IMR-90 (cell line): ENCODE data around the gene AANAT. TPM values are rescaled to one million over a fixed set of nuclear protein-coding genes. Genes with fewer than 3 reads are reported as not detected.
A peak's percentile ranks its signal among the peaks of the same experiment; 100 is the strongest.

Experiments used
- ATAC-seq: fragments of 200-7000 bp; cut with Tn5 transposase; 2 replicates; pipeline ENCODE4 v1.9.1; 2020; ENCODE audit warnings: low read depth, mild to moderate bottlenecking, moderate library complexity
- BruUV-seq: library from RNA; stranded (reverse); fragments of 400-500 nt; replicated peaks from 2 replicates; lab custom pipeline; 2021; lab: Mats Ljungman, UMichigan
- CTCF ChIA-PET: fragments of 300-600 bp; formaldehyde crosslinking; extraction: SDS; loops from one replicate; lab custom pipeline; 2021; ENCODE audit warnings: antibody characterized with exemption; lab: Yijun Ruan, JAX
- POLR2A ChIA-PET: fragments of 300-600 bp; sonication (Branson Sonifier 250); formaldehyde crosslinking; loops from one replicate; lab custom pipeline; 2022; ENCODE audit warnings: antibody characterized with exemption; ENCODE audit not compliant: unreplicated experiment; lab: Charles Lee
- DNase-seq: peaks from one replicate; pipeline ENCODE4 v3.0.0; 2013
- H2AFZ ChIP-seq: replicated peaks from 2 replicates; pipeline ENCODE3; 2013; ENCODE audit warnings: low read length, mild to moderate bottlenecking; ENCODE audit not compliant: poor library complexity
- H2AK5ac ChIP-seq: 2 replicates; pipeline ENCODE4 v1.6.1; 2013; ENCODE audit warnings: low read depth, low read length, inconsistent platforms
- H2AK9ac ChIP-seq: replicated peaks from 2 replicates; pipeline ENCODE3; 2013; ENCODE audit warnings: mild to moderate bottlenecking, low read depth, low read length, moderate library complexity; ENCODE audit not compliant: poor library complexity
- H2BK120ac ChIP-seq: 2 replicates; pipeline ENCODE4 v1.6.1; 2013; ENCODE audit warnings: low read depth, low read length, inconsistent platforms
- H2BK15ac ChIP-seq: 3 replicates; pipeline ENCODE4 v1.6.1; 2013; ENCODE audit warnings: low read depth, low read length, inconsistent platforms
- H2BK20ac ChIP-seq: 2 replicates; pipeline ENCODE4 v1.6.1; 2013; ENCODE audit warnings: low read depth, mild to moderate bottlenecking, inconsistent platforms, low read length, moderate library complexity
- H2BK5ac ChIP-seq: 2 replicates; pipeline ENCODE4 v1.6.1; 2013; ENCODE audit warnings: mild to moderate bottlenecking, low read depth, low read length, inconsistent platforms; ENCODE audit not compliant: poor library complexity, severe bottlenecking
- H3K14ac ChIP-seq: replicated peaks from 2 replicates; pipeline ENCODE4 v1.6.1; 2013; ENCODE audit warnings: low read depth, low read length, inconsistent platforms
- H3K18ac ChIP-seq: 2 replicates; pipeline ENCODE4 v1.6.1; 2013; ENCODE audit warnings: low read depth, low read length, control low read depth
- H3K23ac ChIP-seq: 2 replicates; pipeline ENCODE4 v1.6.1; 2013; ENCODE audit warnings: low read depth, low read length, inconsistent platforms
- H3K27ac ChIP-seq: 2 replicates; pipeline ENCODE4 v1.5.1; 2013; ENCODE audit warnings: mild to moderate bottlenecking, control low read depth, low read length; ENCODE audit not compliant: insufficient read depth
- H3K27me3 ChIP-seq: 2 replicates; pipeline ENCODE4 v1.6.1; 2013; ENCODE audit warnings: low read length; ENCODE audit not compliant: control insufficient read depth, insufficient read depth
- H3K36me3 ChIP-seq: 2 replicates; pipeline ENCODE4 v1.6.1; 2013; ENCODE audit warnings: low read length, mixed read lengths; ENCODE audit not compliant: control insufficient read depth, insufficient read depth
- H3K4ac ChIP-seq: 2 replicates; pipeline ENCODE4 v1.6.1; 2013; ENCODE audit warnings: low read depth, low read length, inconsistent platforms
- H3K4me1 ChIP-seq: 2 replicates; pipeline ENCODE4 v1.6.1; 2013; ENCODE audit warnings: low read length, mixed read lengths; ENCODE audit not compliant: control insufficient read depth, insufficient read depth
- H3K4me2 ChIP-seq: 2 replicates; pipeline ENCODE4 v1.6.1; 2013; ENCODE audit warnings: low read depth, mild to moderate bottlenecking, control low read depth, low read length, moderate library complexity
- H3K4me3 ChIP-seq: 2 replicates; pipeline ENCODE4 v1.5.1; 2013; ENCODE audit warnings: low read depth, mild to moderate bottlenecking, control low read depth, low read length, moderate library complexity; ENCODE audit not compliant: insufficient read depth
- H3K56ac ChIP-seq: 2 replicates; pipeline ENCODE4 v1.6.1; 2013; ENCODE audit warnings: low read length, inconsistent platforms; ENCODE audit not compliant: insufficient read depth; ENCODE audit errors: extremely low read depth
- H3K79me1 ChIP-seq, 2 experiments: 2 replicates each; pipeline ENCODE4 v1.6.1; 2013; ENCODE audit warnings: low read length in 2 of 2, inconsistent platforms in 1 of 2, low read depth in 1 of 2
- H3K9ac ChIP-seq: 2 replicates; pipeline ENCODE4 v1.6.1; 2013; ENCODE audit warnings: low read depth, low read length, control low read depth
- H3K9me1 ChIP-seq: 2 replicates; pipeline ENCODE4 v1.6.1; 2013; ENCODE audit warnings: low read length, inconsistent platforms; ENCODE audit not compliant: insufficient read depth
- H3K9me3 ChIP-seq: 2 replicates; pipeline ENCODE4 v1.6.1; 2013; ENCODE audit warnings: low read length; ENCODE audit not compliant: control insufficient read depth, insufficient read depth
- H4K20me1 ChIP-seq: 2 replicates; pipeline ENCODE4 v1.6.1; 2013; ENCODE audit warnings: low read length, inconsistent platforms; ENCODE audit not compliant: insufficient read depth
- H4K5ac ChIP-seq: 2 replicates; pipeline ENCODE4 v1.6.1; 2013; ENCODE audit warnings: mild to moderate bottlenecking, low read depth, low read length, control low read depth
- H4K8ac ChIP-seq, 2 experiments: 2 replicates each; pipeline ENCODE4 v1.6.1; 2013; ENCODE audit warnings: low read depth in 2 of 2, low read length in 2 of 2, control low read depth in 1 of 2, inconsistent platforms in 1 of 2
- H4K91ac ChIP-seq: 2 replicates; pipeline ENCODE4 v1.6.1; 2013; ENCODE audit warnings: low read depth, low read length, inconsistent platforms; ENCODE audit not compliant: insufficient read depth
- BHLHE40 ChIP-seq: fragments of 150-350 bp; IDR thresholded peaks from 2 replicates; pipeline ENCODE4 v1.6.1; 2016; ENCODE audit warnings: mild to moderate bottlenecking, low read depth, low read length
- CEBPB ChIP-seq: IDR thresholded peaks from 2 replicates; pipeline ENCODE4 v1.6.1; 2012; ENCODE audit warnings: low read depth, low read length, improper control_type of control experiment
- CHD1 ChIP-seq: IDR thresholded peaks from 2 replicates; pipeline ENCODE4 v1.6.1; 2012; ENCODE audit warnings: low read depth, low read length, improper control_type of control experiment
- CTCF ChIP-seq: conservative IDR thresholded peaks from 2 replicates; pipeline ENCODE4 v1.5.1; 2012; ENCODE audit warnings: mild to moderate bottlenecking, low read depth, low read length, improper control_type of control experiment
- ELK1 ChIP-seq: fragments of 150-350 bp; IDR thresholded peaks from 2 replicates; pipeline ENCODE4 v1.6.1; 2016; ENCODE audit warnings: low read depth, mild to moderate bottlenecking, low read length, moderate library complexity, borderline replicate concordance
- FOS ChIP-seq: fragments of 150-350 bp; IDR thresholded peaks from 2 replicates; pipeline ENCODE4 v1.6.1; 2016; ENCODE audit warnings: low read depth, low read length
- MAFK ChIP-seq: IDR thresholded peaks from 2 replicates; pipeline ENCODE4 v1.6.1; 2012; ENCODE audit warnings: low read depth, low read length, improper control_type of control experiment
- MAZ ChIP-seq: IDR thresholded peaks from 2 replicates; pipeline ENCODE4 v1.6.1; 2012; ENCODE audit warnings: low read depth, mild to moderate bottlenecking, low read length, improper control_type of control experiment, moderate library complexity, borderline replicate concordance
- MXI1 ChIP-seq: IDR thresholded peaks from 2 replicates; pipeline ENCODE4 v1.6.1; 2012; ENCODE audit warnings: low read depth, mild to moderate bottlenecking, low read length, moderate library complexity, borderline replicate concordance
- NFE2L2 ChIP-seq: fragments of 150-350 bp; IDR thresholded peaks from 2 replicates; pipeline ENCODE4 v1.6.1; 2016; ENCODE audit warnings: low read depth, mild to moderate bottlenecking, low read length
- POLR2A ChIP-seq: IDR thresholded peaks from 2 replicates; pipeline ENCODE4 v1.6.1; 2012; ENCODE audit warnings: mild to moderate bottlenecking, low read depth, low read length
- RAD21 ChIP-seq: IDR thresholded peaks from 2 replicates; pipeline ENCODE4 v1.6.1; 2012; ENCODE audit warnings: low read length, improper control_type of control experiment
- RCOR1 ChIP-seq: IDR thresholded peaks from 2 replicates; pipeline ENCODE4 v1.6.1; 2012; ENCODE audit warnings: mild to moderate bottlenecking, low read length, improper control_type of control experiment; ENCODE audit not compliant: insufficient replicate concordance
- RFX5 ChIP-seq: IDR thresholded peaks from 2 replicates; pipeline ENCODE4 v1.8.0; 2012; ENCODE audit warnings: low read depth, mild to moderate bottlenecking, low read length, moderate library complexity
- SMC3 ChIP-seq: fragments of 150-350 bp; IDR thresholded peaks from 2 replicates; pipeline ENCODE4 v1.6.1; 2016; ENCODE audit warnings: low read depth, mild to moderate bottlenecking, antibody characterized with exemption, low read length, moderate library complexity
- USF2 ChIP-seq: fragments of 150-350 bp; IDR thresholded peaks from 2 replicates; pipeline ENCODE4 v1.6.1; 2017; ENCODE audit warnings: mild to moderate bottlenecking, antibody characterized with exemption, low read length, low read depth
- WGBS, 2 experiments: methylation state at CpG; one replicate each; pipeline versions ENCODE4 v1.1.5 to v1.1.7; 2013; ENCODE audit warnings: missing lambda C conversion rate in 2 of 2; ENCODE audit not compliant: insufficient read length in 1 of 2; ENCODE audit errors: extremely low coverage in 2 of 2; 5-methylcytosine and 5-hydroxymethylcytosine counted together
- dilution Hi-C: fragments of 300-500 bp; cut with HindIII; formaldehyde crosslinking; loops from one replicate; pipeline ENCODE4 v1.14.3; 2018; ENCODE audit warnings: low sequenced_read_pairs; ENCODE audit not compliant: unreplicated experiment
- in situ Hi-C: fragments of 300-500 bp; cut with MboI; formaldehyde crosslinking; loops from 3 replicates; pipeline ENCODE4 v1.14.3; 2019; ENCODE audit warnings: low sequenced_read_pairs, inconsistent platforms, mixed read lengths
- intact Hi-C: fragments of 100-400 bp; cut with micrococcal nuclease; formaldehyde crosslinking; loops from 2 replicates; pipeline ENCODE4 v1.10.0; 2022
- polyA plus RNA-seq, 3 experiments: library from polyadenylated mRNA; depleted of rRNA; stranded (reverse); fragments of >200 nt; gene quantifications; 2 replicates each; pipeline ENCODE4 v1.2.3, GENCODE V29; 2012; ENCODE audit warnings: low replicate concordance in 1 of 3
- total RNA-seq: library from RNA; depleted of rRNA; stranded (reverse); fragments of >200 nt; gene quantifications from 2 replicates; pipeline ENCODE4 v1.2.3, GENCODE V29; 2012

AANAT gene
- total and polyA plus RNA-seq, 2 of the 4 experiments (the other 2 are of a cell fraction) = 0.21 TPM; not detected in 1

- CTCF ChIA-PET = no interaction called here
- no peak for ATAC-seq
- no peak overlapping the region for H3K4me2 ChIP-seq
Measured at GRCh38 chr17:76419576-76420260, 47.7 kb upstream of the AANAT start.

More at GRCh38 chr17:76419576-76420260, 47.7 kb upstream of the AANAT start:
- H3K56ac ChIP-seq = no peak overlapping the region
- H3K4me3 ChIP-seq = no peak overlapping the region
- BruUV-seq = no TSS peak
- in situ Hi-C loops = no loop called here
- H2BK120ac ChIP-seq = no peak overlapping the region
- peaks cover 9% of the 10 kb centered on the region; the same call in 1 of the 2 replicates for H3K36me3 ChIP-seq
- no peak overlapping the region for H3K23ac ChIP-seq
- no peak overlapping the region for H4K5ac ChIP-seq
- H3K27me3 ChIP-seq = no peaks in the 10 kb centered on the region
- 91% methylated on average over 9 of the region's 17 CpGs; no CpG with 5 or more reads in 1 of the 2 experiments for WGBS, 2 experiments
- TF ChIP-seq BHLHE40 = no peak
- no peak for TF ChIP-seq MXI1
- no peak for TF ChIP-seq RCOR1
- TF ChIP-seq RAD21 = no peak
- no peak for TF ChIP-seq SMC3
- no peak for TF ChIP-seq MAFK
- no peak for TF ChIP-seq CHD1
- TF ChIP-seq CTCF = no peak
- TF ChIP-seq NFE2L2 = no peak
- TF ChIP-seq CEBPB = no peak
- no peak for TF ChIP-seq POLR2A
- TF ChIP-seq FOS = no peak
- TF ChIP-seq RFX5 = no peak
- TF ChIP-seq MAZ = no peak
- TF ChIP-seq ELK1 = no peak
- no peak for TF ChIP-seq USF2
- intact Hi-C loops = no loop called here
- peak overlapping the region; percentile 78 for H2AK9ac ChIP-seq
- no peak overlapping the region for H3K4ac ChIP-seq
- H3K4me1 ChIP-seq = peaks cover 10% of the 10 kb centered on the region
- no peak overlapping the region for H2AK5ac ChIP-seq
- no peak overlapping the region for H2BK15ac ChIP-seq
- no peak overlapping the region for H4K8ac ChIP-seq
- no peak for DNase-seq
- H3K18ac ChIP-seq = no peak overlapping the region
- peak overlapping the region; percentile 51 for H2AFZ ChIP-seq
- H2BK20ac ChIP-seq = no peak overlapping the region
- no peaks in the 10 kb centered on the region for H3K9me3 ChIP-seq
- H2BK5ac ChIP-seq = no peak overlapping the region
- POLR2A ChIA-PET = no interaction called here
- no peak overlapping the region for H4K91ac ChIP-seq
- H3K9ac ChIP-seq = no peak overlapping the region
- H4K20me1 ChIP-seq = peaks cover 81% of the 10 kb centered on the region
- peaks cover 33% of the 10 kb centered on the region for H3K9me1 ChIP-seq
- no peak overlapping the region for H3K14ac ChIP-seq
- dilution Hi-C loops = no loop called here
- peaks cover 55 to 82% of the 10 kb centered on the region in 2 experiments for H3K79me1 ChIP-seq
- H3K27ac ChIP-seq = no peak overlapping the region
